Activated T-cell treated with anti-CD3 and anti-CD28 coated beads for 4 hours (primary cell): ENCODE data around the gene AUNIP.

Source experiments
- DNase-seq: peaks from one replicate; pipeline ENCODE4 v3.0.0-alpha.2; 2020

The AUNIP gene, protein sequence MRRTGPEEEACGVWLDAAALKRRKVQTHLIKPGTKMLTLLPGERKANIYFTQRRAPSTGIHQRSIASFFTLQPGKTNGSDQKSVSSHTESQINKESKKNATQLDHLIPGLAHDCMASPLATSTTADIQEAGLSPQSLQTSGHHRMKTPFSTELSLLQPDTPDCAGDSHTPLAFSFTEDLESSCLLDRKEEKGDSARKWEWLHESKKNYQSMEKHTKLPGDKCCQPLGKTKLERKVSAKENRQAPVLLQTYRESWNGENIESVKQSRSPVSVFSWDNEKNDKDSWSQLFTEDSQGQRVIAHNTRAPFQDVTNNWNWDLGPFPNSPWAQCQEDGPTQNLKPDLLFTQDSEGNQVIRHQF

DNA sequence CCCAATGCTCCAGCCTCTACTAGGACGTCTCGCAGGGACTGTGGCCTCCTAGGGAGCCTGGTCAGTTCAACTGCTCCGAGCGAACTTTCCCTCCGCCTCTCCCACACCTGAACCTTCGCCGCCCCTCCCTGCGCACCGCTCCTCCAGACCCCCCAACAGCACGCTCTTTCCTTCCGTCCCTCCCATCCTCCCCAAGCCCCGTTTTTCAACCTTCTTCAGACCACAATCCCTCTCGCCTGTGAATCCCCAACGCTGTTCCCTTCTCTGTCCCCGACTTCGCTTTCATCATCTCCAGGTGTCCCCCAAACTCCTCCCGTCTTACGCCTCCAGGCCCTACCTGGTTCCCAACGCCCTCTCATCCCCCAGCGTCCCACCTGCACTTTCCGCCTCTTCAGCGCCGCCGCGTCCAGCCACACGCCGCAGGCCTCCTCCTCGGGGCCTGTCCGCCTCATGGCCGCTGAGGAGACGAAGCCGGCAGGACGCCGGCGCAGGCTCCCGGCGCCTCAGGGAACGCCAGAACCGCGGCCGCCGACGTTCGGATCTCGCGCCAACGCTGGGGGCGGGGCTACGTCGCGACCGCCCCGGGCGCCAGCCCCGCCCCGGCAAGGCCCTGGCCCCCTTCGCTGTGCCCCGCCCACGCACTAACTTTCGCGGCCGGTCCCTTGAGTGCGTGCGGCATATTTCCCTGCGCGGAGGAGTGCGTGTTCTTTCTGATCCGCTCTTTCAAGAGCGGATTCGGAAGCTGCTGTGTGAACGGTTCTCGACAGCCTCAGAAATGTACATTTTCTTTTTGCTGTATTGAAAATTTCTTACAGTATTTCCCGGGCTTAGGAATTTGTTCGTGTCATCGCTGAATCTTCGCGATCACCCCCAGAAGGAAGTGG, at the start of gene AUNIP:
Gene AUNIP, minus strand, starts transcription at position 552 of the 884 bp plus-strand sequence. Its CDS starts 100 bp downstream, at position 452.
- DNase-seq, result peak; percentile 91

DNA sequence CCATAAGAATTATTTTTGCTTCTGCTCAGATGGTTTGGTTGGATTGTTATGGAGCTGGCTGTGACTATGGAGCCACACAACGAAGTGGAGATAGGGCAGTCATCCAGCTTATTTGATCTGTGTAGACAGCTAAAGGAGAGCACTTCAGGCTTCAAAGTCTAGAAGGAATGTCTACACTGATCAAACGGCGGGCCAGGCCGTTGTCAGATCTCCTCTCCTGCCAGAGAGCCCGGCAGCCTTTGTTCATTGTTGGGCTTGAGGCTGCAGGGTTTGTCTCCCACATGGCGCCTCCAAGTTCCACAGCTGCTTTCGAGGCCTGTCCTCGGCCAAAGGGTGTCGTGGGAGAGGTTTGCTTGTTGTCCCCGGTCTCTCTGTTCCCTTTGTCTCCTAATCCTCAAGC, 49.8 kb upstream of the AUNIP start:
- DNase-seq, result no peak

DNA sequence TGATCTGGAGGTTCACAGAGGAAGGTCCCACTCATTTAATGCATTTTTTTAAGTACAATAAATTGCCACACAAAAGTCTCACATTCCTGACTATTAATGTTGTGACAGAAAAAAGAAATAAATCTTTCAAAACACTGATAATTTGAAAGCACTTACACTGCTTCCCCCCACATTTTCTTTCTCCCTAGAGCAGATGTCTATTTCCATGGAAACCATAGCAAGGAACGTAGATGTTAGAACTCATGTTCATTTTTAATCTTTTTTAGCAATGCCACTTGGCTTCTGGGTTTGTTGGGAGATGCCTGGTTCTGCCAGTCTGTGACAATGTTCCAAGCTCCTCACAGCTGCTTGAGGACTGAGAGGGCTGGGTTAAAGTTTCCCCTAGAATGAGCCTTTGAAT, 48.9 kb upstream of the AUNIP start:
- no peak for DNase-seq

DNA sequence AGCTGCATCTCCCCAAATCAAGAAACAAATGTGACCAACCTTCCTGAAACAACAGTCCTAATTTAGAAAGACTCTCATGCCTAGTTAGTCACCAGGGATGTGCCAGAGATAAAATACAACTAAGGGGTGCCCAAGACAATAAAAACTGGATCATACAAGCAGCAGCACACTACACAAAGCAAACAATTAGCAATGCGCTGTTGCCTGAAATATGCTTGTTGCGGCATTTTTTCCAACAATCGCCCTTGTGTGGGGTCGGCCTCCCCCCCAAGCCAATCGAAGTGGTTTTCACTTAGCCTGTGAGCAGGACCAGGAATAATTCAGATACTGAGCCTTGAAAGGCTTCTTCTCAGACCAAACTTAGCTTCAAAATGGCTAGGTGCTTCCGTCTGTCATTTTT, 48.3 kb upstream of the AUNIP start:
- DNase-seq, result no peak

DNA sequence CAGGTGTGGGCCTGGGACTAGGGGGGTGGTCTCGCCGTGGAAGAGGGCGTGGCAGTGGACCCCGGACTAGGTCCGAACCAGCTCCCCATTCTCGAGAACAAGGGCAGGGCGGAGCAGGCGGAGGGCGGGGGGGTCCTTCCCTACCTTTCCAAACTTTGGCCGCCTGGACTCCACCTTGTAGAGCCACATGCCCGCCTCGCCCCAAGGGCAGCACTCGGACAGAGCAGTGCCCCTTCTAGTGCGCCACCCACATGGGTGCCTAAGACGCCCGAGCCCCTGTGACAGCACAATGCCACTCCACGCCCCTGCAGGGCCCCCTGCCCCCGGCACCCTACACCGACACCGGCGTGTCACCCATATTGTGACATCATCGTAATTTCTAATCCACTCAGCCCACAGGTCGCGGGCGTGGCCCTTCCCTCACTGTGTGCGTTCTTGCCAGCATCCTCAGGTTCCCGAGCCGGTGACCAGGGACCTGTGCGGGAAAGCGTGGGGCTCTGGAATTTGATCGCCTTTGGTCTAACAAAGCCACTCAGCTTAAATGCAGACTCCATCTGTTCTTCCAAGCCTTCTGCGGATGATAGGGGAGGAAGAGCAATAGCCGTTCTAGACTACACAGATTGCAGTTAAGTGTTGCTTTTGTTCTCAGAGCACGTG, 47.5 kb upstream of the AUNIP start:
- peak; percentile 19 for DNase-seq

DNA sequence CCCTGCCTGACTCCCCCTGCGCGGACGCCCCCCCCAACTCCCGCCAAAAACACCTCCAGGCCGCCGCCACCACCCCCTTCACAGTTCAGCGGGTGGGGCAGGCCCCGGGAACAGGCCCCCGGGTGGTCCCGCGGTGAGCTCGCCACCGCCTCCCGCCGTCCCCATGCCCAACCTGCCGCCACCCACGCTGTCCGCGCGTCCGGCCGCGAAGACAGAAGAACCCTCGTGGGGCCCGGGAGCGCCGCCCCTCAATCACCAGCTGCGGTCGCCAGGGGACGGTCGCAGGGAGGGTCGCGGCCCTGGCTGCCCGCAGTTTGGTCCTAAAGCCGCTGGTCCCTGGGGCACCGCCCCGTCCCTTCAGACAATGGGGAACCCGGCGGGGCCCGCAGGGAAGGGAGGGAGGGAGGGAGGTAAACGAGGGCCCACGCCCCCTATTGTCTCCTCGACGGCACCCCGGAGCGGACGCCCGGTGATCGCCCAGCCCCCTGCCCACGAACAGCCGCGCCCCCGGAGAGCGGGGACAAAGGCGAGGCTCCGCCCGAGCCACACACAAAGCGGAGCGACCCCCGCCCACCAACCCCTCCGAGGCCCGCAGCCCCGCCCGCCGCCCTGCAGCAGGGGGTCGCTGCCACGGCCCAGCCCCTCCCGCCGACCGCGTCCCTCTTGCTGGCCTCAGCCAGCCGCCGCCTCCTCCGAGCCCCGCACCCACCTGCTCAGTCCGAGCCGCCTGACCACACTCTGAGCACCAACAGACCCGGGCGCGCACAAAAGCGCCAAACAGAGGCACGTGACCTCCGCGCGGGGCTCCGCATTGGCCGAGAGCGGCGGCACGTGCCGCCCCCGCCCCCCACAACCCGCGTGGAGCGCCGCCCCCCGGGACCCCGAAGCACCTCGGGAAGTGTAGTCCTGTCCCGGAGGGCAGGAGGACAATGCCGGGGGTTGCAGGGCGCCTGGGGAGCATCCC, 46.7 kb upstream of the AUNIP start, which contains the start of gene STMN1:
Gene STMN1, minus strand, starts transcription at position 740 of the 964 bp plus-strand sequence. CDS start 1,743 bp downstream, outside the sequence.
- DNase-seq, result peak; percentile 81

DNA sequence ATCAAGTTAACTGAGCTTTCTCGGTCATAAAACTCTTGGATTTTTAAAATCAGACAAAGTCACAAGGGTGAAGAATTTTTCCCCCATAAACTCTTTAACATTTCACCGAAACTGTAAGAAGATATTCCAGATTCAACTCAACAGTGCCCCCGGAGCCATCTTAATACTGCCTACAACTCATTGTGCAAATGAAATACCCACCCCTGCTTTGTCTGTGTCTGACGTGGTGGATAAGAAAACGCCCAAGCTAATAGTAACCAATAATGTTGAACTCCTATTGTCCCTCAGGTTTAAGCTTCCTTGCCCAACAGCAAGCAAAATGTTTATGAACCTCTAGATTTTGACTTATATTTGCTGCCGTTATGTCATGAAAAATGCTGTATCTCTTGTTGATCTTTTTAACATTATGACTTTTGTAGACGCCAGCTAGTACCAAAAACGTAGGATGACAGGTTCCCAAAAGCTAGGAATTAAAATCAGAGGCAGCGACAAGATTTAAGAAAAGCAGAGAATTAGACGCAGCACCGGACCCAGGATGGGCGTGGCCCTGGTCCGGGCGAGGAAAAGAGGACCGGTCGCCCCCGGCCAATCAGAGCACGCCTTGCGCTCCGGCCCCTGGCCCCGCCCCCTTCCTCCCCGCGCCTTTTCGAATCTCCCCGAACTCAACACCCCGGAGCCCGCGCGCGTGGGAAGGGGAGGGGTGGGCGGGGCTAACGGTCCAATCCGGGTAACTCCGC, 45.9 kb upstream of the AUNIP start:
- peak; percentile 95 for DNase-seq

DNA sequence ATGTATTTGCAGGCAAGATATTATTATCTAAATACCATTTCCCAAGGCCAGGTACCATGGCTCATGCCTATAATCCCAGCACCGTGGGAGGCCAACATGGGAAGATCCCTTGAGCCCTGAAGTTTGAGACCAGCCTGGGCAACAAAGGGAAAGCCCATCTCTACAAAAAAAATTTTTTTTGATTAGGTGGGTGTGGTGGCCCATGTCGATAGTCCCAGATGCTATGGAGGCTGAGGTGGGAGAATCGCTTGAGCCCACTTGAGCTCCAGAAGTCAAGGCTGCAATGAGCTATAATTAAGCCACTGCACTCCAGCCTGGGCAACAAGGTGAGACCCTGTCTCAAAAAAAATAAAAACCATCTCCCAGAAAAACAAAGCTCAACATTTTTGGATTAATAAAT, 44.7 kb upstream of the AUNIP start:
- DNase-seq, result no peak

DNA sequence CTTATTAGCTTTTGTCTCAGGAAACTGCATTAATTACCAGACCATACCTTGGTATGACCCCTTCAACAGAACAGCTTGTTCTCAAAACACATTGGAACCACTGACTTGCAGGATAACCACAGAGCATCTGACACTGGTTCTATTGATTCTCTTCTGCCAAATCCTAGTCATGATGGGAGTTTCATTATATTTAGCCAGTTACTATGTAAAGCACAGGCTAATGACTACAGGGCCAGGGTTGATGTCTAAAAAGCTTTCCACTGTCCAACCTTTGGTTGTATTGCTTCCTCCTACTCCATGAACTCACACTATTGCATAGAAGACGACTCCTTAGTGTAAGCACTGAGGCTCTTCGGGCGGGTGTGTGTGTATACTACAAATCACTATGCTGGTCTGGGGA, 43.2 kb upstream of the AUNIP start:
- DNase-seq, result no peak

DNA sequence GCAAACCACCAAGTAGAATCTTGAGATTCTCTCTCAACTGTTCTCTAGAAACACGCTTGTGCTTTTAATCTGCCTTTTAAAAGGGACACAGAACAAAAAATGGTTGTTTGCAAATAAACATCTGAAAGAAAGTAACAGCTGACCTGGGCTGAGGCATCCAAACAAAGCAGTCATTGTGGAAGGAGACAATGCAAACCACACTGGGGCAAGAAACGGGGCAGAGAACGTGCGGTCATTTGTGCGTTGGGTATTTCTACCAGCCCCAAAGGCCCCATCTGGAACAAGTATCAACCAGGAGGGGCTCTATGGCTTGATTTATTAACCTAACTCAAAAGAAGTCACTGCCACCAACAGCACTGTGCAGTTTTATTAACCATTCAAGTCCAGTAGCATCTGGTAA, 41.0 kb upstream of the AUNIP start:
- no peak for DNase-seq

DNA sequence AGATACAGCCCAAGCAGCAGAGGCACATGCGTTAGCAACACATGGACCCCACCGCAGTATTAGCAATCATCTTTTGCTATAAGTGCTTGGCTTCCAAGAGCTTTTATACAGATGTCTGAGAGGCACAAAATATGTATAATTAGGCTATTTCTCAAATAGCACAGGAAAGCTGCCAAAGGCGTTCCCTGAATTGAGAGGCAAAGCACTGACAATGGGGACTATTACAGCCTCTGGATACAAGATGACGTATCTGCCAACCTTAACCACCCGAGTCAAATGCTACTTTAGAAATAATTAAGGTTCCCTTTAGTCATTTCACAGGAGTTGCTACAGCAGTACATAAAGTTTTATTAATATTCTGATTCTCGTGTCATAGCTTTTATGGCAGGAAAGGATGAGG, 40.5 kb upstream of the AUNIP start:
- DNase-seq, result no peak

DNA sequence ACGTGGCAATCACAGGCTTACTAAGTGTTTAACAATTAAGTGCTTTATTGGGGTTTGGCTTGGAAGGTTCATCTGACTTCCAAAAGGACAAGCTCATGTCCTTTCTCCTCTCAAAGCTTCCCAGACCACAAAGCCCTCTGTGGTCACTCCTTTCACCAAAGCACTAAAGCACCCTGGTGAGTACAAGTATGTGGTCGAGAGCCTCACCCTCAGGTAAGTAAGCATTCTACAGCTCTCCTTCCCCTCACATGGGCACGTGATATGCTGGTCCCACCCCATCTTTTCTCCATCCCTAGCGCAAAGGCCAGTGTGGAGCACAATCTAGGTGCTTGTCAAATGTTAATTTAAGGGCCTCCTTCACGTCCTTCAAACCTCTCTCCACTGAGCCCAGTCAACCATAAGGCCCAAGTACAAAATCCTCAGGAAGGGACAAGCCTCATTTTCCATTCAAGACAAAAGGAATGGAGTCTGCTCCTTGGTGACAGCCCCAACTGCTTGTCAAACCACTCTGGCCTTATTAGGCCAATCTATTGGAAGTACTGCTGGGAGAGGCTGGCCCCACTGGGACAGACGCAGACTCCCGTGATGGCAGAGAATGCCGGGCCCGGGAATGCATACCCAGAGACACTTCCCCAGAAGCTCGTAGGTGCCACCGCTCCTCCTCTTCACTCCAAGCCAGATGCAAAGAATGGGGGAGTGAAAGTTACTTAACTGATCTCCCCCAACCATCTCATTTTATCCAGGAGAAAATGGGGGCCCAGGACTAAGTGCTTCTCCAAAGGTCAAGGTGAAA, 39.2 kb upstream of the AUNIP start:
- DNase-seq, result no peak

DNA sequence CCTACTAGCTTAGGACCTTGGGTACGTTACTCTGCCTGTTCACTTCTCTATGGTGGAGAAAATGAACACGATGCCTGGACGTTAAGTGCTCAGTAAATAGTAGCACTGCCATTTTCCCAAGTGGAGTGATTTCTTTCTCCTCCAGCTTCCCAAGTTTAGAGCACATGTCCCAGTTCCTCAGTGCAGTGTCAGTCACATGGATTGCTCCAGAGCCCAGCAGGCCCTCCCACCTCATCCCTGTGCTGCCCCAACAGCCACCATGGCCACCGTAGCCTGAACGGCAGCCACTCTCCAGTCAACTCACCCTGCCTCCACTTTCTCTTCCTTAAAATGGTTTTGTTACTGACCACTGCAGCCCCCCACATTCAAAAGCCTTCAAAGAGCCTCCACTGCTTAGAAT, 38.5 kb upstream of the AUNIP start:
- no peak for DNase-seq

DNA sequence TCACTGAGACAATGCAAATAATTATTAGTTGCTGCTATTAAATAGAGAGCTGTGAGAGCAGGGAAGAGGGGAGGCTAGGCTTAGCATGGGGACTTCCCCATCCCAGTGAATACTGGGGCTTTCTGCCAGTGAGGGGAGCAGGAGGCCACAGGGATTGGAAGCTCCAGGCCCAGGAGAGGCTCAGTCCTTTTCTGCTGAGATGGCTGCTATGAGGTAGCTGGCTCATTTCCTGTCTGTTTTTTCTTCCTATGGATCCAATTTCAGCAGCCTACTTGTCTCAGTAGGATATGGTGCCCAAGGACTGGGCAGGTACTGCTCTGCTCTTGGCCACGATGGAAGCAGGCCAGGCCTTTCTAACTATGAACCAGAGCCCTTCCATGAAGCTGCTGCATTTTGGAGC, 37.0 kb upstream of the AUNIP start:
- no peak for DNase-seq

DNA sequence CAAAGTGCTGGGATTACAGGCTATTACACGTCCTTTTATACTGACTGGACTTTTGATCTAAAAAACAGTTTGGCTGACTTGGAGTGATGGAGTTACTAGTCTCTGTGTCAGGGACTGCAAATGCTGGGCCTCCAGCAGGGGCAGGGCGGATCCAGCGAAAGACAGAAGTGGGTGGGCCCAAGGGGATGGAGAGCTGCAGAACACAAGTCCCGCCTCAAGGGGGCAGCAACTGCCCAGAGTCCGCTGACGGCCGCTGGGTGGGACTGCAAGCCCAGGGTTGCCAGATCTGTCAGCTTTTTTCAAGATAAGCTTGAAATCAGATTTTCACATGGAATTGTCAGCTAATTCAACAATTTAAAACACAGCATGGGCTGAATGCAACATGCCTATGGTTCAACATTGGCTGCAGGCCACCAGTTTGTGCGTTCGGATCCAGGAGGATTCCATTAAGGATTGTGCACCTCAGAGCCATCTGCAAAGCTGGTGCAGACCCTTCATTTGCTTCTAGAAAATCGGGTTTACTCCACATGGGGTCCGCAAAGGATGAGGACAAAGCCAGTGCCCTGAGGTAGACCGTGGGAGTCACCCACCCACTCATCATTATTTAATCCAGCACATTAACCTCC, 36.2 kb upstream of the AUNIP start:
- peak; percentile 87 for DNase-seq

DNA sequence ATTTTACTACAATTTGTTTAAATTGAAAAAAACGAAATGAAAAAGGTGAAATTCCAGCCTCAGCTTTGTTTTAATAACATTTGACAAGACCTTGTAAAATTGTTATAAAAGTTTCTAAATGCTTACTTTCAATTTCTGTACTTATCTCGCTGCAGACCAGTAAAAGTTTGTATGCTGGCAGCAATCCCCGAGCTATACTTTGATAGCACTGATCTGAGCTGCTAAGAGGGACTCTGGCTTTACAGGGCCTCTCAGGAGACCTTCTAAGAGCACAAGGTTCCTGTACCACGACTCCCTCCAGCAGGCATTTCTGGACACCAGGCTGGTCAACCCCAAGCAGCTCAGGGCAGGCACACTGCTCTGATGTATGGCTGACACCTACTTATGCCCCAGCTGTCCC, 33.9 kb upstream of the AUNIP start:
- no peak for DNase-seq

DNA sequence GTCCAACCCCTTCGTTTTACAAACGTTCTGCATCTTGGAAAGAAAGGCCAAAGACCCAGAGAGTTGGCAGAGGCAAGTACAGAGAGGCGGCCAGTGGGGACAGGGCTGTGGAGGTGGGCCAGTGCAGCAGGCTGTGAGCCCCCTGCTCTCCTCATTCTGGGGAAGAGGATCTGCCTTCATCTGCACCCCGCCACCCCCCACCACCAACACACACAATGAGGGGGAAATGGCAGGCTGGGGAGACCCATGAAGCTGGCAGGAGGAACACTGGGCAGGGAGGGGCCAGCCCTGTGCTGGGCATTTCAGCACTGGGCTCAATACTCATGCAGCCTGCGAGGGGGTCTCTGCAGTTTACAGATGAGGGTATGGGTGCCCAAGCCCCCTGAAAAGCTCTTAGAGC, 32.3 kb upstream of the AUNIP start:
- no peak for DNase-seq

DNA sequence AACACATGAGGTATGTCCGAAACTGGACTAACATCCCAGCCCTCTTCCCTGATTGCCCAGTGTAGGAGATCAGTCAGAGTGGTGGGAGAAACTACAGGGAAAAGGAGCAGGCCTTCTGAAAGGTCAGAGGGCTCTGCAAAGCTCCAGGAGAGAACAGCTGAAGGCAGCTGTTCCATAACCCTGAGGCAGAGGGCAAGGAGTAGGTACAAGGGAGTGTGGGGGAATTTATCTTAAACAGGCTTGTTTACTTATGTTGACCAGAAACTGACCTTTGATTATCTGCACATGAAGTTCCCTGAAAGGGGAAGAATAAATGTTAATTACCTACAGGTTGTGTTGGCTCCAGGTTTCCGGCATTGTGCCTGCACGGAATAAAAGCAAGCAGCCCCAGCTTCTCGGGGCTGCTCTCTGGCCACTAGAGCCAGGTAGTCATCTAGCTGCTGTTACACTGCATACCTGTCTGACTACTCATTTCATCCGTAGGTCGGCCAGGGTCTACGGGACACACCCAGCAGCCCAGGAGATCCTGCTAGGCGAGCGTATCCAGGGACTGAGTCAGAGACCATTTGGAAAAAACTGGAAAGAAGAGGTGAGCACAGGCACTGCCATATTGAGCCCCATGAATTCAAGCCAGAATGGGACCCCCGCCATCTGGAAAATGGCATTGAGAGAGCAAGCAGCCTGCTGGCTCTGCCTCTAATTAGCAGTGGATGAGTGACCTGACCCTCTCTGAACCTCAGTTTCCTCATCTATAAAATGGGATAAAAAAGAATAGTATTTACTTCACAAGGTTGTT, 31.2 kb upstream of the AUNIP start:
- DNase-seq, result no peak

DNA sequence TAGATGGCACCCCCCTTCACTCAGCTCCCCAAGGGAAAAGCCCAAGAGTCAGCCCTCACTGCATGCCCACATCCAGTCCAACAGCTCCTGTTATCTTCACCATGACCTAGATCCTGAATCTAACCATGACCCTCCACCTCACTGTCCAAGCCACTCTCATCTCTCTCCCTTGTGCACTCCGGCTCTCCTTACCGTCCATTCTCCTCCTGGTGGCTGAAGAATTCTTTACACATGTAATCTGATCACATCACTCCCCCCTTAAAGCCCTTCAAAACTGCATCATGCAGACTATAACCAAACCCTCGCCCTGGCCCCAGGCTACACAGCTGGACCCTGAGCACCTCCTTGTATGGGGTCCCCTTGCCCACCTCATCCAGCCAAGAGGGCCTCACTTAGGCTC, 30.2 kb upstream of the AUNIP start:
- DNase-seq, result no peak
